ENCODE results near the gene RIN1. TPM values are rescaled to one million over a fixed set of nuclear protein-coding genes. Genes with fewer than 3 reads are reported as not detected.

The RIN1 gene
- total and polyA plus RNA-seq, 2 of the 13 experiments (the other 11 are each of a cell fraction or from before 2014, with no cell fraction given), result 2.4 to 4.1 TPM

- no peak for TF ChIP-seq PLRG1 (conservative IDR thresholded peaks at IDR 0.05)
- TF ChIP-seq ZNF766 (CRISPR knock-in tag; IDR thresholded peaks at IDR 0.05; ENCODE audit: borderline replicate concordance), result 0 out of 2 replicates have a peak, but pooled peaks have one; percentile 36
- no peak for TF ChIP-seq PREB (CRISPR knock-in tag; IDR thresholded peaks at IDR 0.05)
- TF ChIP-seq ARNT2 (CRISPR knock-in tag; IDR thresholded peaks at IDR 0.05; ENCODE audit: low read depth), result peak; percentile 66; the same call in 1 of the 2 replicates
- TF ChIP-seq, protein P1, sequence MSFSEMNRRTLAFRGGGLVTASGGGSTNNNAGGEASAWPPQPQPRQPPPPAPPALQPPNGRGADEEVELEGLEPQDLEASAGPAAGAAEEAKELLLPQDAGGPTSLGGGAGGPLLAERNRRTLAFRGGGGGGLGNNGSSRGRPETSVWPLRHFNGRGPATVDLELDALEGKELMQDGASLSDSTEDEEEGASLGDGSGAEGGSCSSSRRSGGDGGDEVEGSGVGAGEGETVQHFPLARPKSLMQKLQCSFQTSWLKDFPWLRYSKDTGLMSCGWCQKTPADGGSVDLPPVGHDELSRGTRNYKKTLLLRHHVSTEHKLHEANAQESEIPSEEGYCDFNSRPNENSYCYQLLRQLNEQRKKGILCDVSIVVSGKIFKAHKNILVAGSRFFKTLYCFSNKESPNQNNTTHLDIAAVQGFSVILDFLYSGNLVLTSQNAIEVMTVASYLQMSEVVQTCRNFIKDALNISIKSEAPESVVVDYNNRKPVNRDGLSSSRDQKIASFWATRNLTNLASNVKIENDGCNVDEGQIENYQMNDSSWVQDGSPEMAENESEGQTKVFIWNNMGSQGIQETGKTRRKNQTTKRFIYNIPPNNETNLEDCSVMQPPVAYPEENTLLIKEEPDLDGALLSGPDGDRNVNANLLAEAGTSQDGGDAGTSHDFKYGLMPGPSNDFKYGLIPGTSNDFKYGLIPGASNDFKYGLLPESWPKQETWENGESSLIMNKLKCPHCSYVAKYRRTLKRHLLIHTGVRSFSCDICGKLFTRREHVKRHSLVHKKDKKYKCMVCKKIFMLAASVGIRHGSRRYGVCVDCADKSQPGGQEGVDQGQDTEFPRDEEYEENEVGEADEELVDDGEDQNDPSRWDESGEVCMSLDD (CRISPR knock-in tag; IDR thresholded peaks at IDR 0.05; ENCODE audit: borderline replicate concordance), result peak; percentile 34; the same call in 1 of the 2 replicates
- no peak for TF ChIP-seq DBP (CRISPR knock-in tag; IDR thresholded peaks at IDR 0.05; ENCODE audit: not compliant biosample characterization)
- TF ChIP-seq FIP1L1 (IDR thresholded peaks at IDR 0.05; ENCODE audit: borderline replicate concordance, insufficient read depth, low read depth, low read length), result no peak
- no peak for TF ChIP-seq MLXIP (CRISPR knock-in tag; IDR thresholded peaks at IDR 0.05; ENCODE audit: borderline replicate concordance)
- TF ChIP-seq PHF21A (CRISPR knock-in tag; IDR thresholded peaks at IDR 0.05), result peak; percentile 45
- TF ChIP-seq ZNF513 (CRISPR knock-in tag; conservative IDR thresholded peaks at IDR 0.05), result no peak
- 0 out of 2 replicates have a peak, but pooled peaks have one; percentile 73 for TF ChIP-seq ZNF431 (CRISPR knock-in tag; IDR thresholded peaks at IDR 0.05; ENCODE audit: borderline replicate concordance, low read depth)
- TF ChIP-seq, protein P2, sequence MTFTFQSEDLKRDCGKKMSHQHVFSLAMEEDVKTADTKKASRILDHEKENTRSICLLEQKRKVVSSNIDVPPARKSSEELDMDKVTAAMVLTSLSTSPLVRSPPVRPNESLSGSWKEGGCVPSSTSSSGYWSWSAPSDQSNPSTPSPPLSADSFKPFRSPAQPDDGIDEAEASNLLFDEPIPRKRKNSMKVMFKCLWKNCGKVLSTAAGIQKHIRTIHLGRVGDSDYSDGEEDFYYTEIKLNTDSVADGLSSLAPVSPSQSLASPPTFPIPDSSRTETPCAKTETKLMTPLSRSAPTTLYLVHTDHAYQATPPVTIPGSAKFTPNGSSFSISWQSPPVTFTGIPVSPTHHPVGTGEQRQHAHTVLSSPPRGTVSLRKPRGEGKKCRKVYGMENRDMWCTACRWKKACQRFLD (CRISPR knock-in tag; IDR thresholded peaks at IDR 0.05; ENCODE audit: borderline replicate concordance), result no peak
- no peak; the same call in 1 of the 2 replicates for TF ChIP-seq IRF2 (CRISPR knock-in tag; IDR thresholded peaks at IDR 0.05)
- TF ChIP-seq ZNF775 (CRISPR knock-in tag; IDR thresholded peaks at IDR 0.05; ENCODE audit: borderline replicate concordance), result no peak
- TF ChIP-seq, protein P3, sequence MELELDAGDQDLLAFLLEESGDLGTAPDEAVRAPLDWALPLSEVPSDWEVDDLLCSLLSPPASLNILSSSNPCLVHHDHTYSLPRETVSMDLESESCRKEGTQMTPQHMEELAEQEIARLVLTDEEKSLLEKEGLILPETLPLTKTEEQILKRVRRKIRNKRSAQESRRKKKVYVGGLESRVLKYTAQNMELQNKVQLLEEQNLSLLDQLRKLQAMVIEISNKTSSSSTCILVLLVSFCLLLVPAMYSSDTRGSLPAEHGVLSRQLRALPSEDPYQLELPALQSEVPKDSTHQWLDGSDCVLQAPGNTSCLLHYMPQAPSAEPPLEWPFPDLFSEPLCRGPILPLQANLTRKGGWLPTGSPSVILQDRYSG (CRISPR knock-in tag; IDR thresholded peaks at IDR 0.05), result no peak
Measured at GRCh38 chr11:66288671-66289547, 47.3 kb downstream of the RIN1 start, which contains the start of gene YIF1A (continued).

Measured in HepG2 (cell line).